GM04504 (cell line): ENCODE data around the gene P3H1.
"Not testable (repeated sequence)": the region's sequence is repeated elsewhere in the genome, so short reads cannot be mapped to it uniquely, and the experiment has no call there.

Experiments
- DNase-seq: peaks from one replicate; pipeline ENCODE4 v3.0.0-alpha.2; 2012; ENCODE audit warnings: low read depth

Gene P3H1, protein sequence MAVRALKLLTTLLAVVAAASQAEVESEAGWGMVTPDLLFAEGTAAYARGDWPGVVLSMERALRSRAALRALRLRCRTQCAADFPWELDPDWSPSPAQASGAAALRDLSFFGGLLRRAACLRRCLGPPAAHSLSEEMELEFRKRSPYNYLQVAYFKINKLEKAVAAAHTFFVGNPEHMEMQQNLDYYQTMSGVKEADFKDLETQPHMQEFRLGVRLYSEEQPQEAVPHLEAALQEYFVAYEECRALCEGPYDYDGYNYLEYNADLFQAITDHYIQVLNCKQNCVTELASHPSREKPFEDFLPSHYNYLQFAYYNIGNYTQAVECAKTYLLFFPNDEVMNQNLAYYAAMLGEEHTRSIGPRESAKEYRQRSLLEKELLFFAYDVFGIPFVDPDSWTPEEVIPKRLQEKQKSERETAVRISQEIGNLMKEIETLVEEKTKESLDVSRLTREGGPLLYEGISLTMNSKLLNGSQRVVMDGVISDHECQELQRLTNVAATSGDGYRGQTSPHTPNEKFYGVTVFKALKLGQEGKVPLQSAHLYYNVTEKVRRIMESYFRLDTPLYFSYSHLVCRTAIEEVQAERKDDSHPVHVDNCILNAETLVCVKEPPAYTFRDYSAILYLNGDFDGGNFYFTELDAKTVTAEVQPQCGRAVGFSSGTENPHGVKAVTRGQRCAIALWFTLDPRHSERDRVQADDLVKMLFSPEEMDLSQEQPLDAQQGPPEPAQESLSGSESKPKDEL

DNA sequence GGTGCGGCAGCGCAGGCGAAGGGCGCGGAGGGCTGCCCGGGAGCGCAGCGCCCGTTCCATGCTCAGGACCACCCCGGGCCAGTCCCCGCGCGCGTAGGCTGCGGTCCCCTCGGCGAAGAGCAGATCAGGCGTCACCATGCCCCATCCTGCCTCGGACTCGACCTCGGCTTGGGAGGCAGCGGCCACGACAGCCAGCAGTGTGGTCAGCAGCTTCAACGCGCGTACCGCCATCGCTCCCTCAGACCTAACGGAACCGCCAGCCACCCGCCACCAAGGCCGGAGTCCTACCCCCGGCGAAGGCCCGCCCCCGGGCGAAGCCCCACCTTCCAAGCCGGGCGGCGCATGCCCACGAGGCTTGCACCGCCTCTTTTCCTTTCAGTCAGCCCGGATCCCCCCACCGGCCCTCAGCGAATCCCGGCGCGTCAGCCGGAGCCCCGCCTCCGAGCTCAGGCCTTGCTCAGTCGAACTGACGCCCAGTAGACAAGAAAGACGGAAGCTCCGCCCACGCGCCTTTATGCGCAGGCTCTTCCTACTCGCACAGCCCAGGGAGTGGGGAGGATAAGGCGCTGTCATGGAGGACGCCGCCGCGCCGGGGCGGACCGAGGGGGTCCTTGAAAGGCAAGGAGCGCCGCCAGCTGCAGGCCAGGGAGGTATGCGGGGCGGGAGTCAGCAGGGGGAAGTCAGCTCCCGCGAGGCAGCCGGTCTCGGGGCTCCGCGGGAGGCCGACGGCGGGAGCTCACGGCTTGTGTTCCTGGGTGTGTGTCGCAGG, at the start of gene P3H1, which contains the start of gene C1orf50:
TSS of gene P3H1 (minus strand) at position 288 of the 769 bp plus-strand sequence. CDS start at position 231, 57 bp downstream.
TSS of gene C1orf50 (plus strand) at position 509 of the 769 bp plus-strand sequence. CDS start at position 572, 63 bp downstream.
- DNase-seq, result peak; percentile 98

DNA sequence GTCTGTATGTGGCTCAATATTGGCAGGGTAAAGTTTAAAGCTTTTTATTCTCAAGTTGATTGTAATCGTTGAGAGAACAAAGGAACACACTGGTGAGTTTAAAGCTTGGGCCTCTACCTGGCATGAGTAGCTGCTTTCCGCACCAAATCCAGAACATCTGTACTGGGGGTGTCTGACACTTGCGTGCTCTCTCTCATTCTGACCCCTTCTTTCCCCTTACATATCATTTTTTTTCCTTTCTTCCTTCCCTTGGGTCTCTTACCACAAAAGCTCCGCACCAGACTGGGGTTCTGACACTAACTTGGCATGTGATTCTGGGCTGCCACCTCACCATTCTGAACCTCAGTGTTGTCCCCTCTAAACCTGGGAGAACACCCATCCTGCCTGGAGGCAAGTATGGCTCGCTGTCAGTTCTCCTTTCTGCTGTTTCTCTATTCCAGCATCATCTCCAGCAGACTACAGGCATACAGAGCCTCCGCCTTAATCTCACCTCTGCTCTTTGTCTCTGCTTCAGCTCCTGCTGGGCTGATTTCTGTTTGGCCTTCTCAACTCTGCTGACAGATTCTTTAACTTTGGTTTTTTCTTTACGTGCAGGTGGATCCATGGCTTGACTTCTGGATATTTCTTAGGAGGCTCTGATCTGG, 49.2 kb upstream of the P3H1 start:
- no peak for DNase-seq

DNA sequence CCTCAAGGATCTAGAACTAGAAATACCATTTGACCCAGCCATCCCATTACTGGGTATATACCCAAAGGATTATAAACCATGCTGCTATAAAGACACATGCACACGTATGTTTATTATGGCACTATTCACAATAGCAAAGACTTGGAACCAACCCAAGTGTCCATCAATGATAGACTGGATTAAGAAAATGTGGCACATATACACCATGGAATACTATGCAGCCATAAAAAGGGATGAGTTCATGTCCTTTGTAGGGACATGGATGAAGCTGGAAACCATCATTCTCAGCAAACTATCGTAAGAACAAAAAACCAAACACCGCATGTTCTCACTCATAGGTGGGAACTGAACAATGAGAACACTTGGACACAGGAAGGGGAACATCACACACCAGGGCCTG, 48.0 kb upstream of the P3H1 start:
- not testable (repeated sequence) for DNase-seq

DNA sequence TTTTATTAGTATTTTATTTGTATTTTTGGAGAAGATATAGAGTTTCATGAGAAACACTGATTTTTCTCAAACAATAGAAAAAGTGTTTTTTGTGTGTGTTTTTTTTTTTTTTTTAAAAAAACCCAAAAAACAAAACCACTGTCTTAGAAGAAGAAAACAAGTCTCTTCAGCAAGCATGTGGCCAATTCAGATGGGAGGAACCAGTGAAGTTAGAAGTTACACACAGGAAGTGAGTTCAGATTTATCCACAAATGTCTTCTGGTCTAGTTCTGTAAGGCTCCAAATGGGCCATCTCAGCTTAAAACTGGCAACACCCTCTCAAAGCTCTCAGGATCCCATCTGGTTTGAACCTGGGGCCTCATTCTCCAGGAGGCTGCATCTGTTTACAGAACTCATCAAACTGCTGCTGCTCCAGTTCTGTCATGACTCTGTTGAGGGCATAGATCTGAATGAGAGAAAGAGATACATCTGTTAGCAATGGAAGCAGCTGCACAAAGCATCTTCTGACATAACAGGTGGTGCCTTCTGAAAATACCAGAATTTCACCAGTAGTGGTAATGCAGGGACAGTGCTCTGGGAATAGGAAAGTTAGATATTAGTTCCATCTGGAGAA, 40.3 kb upstream of the P3H1 start:
- no peak for DNase-seq

DNA sequence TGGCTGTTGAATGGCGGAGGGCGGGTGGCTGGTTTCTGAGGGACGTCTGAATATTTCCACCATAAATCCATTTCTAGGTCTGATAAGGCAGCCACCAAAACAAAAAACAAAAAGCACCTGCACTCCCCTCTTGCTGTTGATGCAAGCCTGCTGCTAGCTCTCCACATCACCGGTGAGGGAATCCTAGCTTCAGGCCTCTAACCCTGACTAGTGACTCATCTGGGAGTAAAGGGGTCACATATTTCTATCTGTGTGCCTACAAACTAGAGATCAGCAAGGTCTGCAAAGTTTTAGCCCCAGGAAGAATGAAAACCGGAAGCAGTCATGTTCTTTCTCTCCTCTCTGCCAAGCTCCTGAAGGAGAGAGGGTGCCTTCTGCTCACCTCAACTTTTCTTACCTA, 39.8 kb upstream of the P3H1 start:
- DNase-seq, result no peak

DNA sequence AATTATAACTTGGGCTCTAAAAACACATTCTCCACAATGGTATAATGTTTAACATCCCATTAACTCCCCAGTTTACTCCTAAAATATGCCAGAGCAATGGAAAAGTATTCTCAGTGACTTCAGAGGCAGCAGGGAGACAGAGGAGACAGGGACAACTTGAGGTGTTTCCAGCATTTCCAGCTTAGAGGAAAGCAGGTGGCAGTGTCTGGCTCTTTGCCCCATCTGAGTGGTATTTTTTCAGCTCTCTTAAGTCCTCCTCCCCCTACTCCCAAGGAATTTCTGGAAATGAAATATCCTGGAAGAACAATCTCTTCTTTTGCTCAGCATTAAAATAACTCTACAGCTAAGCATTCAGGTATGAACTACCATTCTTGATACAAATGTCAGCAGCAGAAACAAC, 39.3 kb upstream of the P3H1 start:
- DNase-seq, result no peak

DNA sequence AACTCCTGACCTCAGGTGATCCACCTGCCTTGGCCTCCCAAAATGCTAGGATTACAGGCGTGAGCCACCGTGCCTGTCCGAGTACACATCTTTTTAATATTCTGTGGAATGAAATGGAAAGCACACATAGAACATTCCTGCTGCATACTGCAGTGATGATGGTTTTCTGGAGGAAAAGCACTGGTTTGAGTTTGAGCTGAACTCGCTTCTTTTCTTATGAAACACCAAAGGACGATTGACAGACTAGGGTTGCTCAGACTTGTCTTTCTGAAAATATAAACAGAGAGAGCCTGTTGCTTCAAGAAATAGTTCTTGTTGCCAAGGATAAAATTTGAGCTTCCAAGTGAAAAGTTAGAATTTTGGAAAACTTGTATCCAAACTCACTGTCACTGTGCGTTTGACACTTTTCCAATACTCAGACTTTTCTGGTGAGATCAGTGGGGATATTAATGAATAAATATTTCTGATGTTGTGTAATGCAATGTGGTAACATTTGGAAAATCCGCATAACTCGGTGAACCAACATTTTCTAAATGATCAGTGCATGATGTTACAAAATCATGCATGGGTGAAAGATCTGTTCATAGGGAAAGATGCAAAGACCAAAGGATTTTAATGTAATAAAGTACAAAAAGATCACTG, 35.1 kb upstream of the P3H1 start:
- DNase-seq, result no peak

DNA sequence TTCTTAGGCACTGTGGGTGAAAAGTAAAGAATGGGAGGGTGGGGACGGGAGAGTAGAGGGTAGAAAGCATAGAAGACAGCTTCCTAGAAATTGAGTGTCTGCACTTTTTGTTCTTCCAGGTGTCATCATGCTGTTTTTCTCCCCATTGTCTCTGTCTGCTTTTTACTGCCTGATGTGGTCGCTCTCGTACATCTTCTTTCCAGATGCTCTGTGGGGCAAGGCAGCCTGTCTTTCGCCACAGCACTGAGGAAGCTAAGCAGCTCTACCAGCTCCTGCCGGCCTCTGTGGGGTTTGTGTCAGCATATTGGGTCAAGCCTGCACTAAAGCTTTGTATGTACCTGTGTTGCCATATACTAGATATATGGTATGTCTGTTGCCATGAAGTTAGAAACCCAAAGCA, 31.2 kb upstream of the P3H1 start:
- no peak for DNase-seq

DNA sequence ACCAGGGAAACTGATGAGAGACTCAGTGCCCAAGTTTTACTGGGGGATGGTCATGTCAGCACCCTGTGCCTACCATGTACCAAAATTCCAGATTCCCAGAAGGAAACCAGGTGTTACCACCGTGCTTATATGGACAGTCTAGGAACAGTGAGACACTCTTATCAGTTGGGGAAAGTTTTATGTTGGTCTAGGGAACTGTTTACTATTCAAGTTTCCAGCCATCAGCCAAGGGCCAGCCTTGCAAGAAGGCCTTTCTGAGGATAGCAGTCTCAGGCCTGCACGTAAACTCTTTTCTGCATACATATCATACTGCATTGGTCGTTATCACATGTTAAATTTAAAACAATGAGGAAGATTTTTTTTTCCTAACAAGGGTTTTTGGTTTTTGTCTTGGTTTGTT, 30.6 kb upstream of the P3H1 start:
- DNase-seq, result no peak

DNA sequence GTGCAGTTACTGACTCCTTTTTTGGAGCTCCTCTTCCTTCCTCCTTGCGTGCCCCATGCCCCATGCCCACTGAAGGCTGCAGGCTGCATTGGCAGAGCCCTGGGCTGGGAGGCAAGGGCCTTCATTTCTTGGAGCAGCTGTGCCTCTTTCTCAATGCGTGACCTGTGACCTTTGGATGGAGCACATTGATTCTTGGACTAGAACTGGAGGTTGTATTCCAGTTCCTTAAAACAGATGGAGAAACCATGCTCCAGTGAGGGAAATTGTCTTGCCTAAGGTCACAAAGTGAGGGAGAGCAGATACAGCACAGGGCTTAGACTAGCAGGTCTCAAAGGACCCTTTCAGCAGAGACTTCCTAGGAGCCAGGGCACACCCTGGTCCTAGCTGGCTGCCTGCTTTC, 27.0 kb upstream of the P3H1 start:
- DNase-seq, result no peak

DNA sequence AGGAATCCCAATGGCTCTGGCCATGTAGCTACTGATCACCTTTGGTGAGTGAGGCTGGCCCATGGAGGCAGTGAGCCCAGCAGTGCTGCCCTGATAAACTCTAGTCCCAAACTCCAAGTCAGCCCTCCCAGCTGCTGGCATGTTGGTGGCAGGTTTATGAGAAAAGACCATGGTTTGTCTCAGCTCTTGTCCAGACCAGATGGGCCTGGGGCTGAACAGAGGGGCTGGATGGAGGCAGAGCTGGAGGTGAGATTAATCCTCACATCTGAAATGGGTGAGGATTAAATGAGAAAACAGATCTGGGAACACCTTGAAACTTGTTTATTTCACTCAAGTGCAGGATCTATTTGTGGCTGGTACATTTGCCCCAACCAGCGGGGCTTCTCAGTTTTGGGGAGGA, 21.2 kb upstream of the P3H1 start:
- no peak for DNase-seq

DNA sequence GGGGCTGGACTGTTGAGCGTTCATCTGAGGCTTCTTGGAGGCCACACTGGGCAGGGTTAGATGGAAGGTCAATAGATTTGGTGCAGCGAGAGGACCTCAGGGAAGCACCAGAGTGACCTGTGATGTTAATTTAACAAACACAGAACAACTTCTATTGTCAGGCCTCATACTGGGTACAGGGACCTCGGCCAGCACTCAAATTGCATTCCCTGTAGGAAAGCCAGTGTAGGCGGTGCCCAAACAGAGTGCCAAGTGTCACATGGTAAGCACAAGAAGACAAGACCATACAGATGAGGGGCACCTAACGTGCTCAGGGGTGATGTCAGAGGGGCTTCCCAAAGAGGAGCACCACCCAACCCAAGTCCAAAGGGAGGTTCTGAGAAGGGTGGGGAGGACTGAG, 19.3 kb upstream of the P3H1 start:
- DNase-seq, result no peak

DNA sequence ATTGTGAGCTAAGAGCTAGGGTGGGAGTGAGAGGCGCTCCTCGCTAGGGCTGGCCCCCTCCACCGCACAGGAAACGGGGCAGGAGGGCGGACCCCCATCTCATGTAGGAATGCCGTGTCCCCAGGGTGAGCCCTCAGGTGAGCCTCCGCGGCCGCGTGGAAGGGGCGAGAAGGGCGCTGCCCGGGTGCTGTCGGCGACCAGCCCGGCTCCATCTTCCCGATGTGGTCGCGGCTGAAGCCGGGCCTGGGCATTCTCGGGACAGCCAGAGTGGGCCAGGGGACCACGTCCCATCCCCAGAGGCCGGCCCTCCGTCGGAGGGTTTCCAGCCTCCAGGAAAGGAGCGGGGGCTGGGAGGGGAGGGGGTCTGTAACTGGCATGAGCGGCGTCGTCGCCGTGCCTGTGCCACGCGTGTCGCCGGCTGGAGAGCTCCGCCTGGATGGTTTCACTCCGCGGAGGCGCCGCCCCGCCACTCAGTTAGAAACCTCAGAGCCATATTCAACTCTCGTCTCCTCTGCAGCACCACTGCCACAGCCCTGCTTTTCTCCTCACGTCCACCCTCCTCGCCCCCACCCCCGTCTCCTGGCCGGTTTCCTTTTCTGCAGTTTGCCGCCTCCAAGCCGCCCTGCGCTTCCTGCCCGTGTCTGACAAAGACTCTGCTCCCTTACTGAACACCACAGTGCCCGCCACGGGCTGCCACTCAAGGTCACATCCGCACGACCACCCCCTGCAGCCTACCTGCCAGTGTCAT, 18.3 kb upstream of the P3H1 start, which contains the start of gene TMEM269:
TSS of gene TMEM269 (plus strand) at position 46 of the 748 bp plus-strand sequence. CDS start 4,903 bp downstream, outside the sequence.
- DNase-seq, result no peak

DNA sequence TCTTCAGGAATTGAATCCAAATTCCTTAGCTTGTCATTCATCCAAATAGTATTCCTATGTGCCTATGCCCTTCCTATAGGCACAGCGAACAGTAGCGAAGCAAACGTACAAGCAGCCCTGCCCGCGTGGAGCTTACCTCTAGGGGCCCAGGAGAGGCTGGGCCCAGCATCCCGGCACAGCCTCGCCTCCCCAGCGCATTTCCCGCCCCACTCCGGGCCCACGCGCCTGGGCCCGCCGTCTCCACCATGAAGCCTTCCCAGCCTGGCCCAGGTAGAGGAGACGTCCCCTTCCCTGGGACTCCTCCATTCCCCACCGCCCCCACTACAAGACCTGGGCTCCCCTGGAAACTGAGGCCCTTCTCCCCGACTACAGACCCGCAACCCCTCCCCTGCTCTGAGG, 17.7 kb upstream of the P3H1 start:
- DNase-seq, result no peak

DNA sequence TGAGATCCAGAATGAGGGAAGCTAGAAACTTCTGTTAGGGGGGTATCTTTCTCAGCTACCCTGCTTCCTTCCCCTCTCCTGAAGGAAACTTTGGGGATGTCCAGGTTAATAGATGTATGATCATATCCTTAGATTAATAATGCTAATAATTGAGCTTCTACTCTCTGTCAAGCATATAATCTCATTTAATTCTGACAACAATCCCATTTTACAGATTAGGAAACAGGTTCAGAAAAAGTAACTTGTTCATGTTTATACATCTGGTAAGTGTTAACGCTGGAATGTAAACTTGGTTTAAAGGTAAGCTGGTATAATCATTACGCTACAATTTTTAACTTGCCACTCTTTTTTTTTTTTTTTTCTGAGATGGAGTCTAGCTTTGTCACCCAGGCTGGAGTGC, 16.3 kb upstream of the P3H1 start:
- no peak for DNase-seq

DNA sequence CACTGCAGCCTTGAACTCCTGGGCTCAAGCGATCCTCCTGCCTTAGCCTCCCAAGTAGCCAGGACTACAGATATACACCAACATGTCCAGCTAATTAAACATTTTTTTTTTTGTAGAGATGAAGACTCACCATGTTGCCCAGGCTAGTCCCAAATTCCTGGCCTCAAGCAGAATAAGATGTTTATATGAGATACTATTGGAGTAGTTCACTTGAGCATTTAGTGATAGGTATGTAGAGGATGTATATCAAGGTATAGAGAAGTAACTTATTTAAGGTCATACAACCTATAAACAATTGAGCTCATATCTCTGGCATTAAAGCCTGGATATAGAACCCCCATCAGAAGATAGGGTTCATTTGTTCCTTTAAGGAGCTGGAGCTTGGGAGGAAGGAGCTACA, 13.3 kb upstream of the P3H1 start:
- no peak for DNase-seq

DNA sequence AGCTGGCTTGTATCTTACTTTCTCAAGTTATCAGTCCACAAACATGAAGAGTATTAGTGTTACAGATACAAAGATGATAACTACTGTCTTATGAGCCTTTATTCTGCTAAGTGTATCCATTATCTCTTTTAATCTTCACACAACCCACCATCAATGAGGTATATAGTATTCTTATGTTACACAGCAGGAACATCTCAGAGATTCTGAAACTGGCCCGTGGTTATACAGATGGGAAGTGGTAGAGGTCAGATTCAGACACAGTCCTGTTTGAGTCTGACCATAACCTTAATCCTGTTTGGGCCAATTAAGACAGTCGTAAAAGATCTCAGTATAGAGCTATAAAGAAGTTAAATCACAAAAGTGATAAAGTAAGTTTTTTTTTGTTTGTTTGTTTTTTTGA, 12.9 kb upstream of the P3H1 start:
- DNase-seq, result no peak

DNA sequence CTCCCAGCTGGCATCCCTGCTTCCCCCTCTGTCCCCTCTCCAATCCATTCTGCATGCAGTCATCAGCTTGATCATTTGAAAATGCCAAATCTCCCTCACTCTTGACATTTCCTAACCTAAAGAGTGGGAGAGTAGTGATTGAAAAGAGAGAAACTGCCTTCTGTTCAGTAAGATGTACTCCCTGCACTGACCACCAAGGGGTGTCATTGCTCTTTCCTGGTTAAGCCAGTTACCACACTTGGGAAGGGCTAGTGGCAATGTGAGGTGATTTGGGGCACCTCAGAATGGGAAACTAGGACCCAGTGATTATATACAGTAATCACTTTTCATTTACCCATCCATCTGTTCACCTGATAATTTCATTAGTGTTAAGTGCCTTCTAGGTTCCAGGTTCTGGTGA, 11.0 kb upstream of the P3H1 start:
- DNase-seq, result no peak

DNA sequence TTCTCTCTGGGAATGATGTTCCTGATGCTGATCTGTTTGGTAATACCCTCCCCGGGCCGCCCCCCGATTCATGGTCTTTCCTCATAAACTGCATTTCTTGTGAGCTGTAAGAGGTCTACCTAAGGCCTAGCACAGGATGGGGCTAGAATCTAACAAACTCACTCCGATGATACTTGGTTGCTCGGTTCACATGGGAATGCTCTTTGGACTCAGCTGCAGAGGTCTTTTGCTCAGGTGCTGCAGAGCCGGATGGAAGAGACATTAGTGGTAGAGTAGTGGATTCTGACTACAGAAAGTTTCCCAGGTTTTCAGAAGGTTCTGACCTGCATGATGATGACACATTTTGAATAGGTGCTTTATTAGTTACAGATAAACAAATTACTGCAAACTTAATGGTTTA, 9.7 kb upstream of the P3H1 start:
- DNase-seq, result no peak

DNA sequence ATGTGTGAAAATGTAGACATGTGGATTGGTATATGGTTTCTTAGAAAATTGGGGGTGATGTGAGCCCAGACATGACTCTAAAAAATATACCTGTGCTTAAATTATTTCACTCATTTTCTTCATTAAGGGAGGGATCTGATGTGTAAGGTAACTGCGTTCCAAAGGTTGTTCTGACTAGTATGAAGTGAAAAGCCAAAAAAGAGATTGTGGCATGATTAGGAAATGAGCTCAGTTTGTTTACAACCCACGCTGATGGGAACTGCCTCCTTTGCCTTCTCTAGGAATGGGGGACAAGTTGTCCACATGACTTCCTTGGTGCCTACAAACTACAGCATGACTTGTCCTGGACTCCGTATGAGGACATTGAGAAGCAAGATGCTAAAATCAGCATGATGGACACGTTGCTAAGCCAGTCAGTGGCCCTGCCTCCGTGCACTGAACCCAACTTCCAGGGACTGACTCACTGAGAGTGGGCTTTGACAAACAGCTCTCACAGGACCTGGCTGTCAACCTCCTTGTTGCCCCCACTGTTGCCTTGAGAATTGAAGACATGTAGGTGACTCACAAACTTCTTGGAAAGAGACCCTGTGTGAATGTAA, 8.2 kb upstream of the P3H1 start:
- DNase-seq, result no peak
